Astrocyte (in vitro differentiated cells and primary cell): ENCODE data around the gene PAK4. TPM values are rescaled to one million over a fixed set of nuclear protein-coding genes. Genes with fewer than 3 reads are reported as not detected.

Experiments
- DNase-seq: peaks from one replicate; pipeline ENCODE4 v3.0.0-alpha.2; 2010; ENCODE audit warnings: low read depth
- FAIRE-seq: peaks from 2 replicates; lab custom pipeline; 2011; peaks lifted over from hg19 to GRCh38; lab: Jason Lieb, UNC
- H2AFZ ChIP-seq: 2 replicates; pipeline ENCODE4 v1.6.0; 2012; ENCODE audit warnings: low read depth, low read length, inconsistent platforms
- H3K27ac ChIP-seq: 2 replicates; pipeline ENCODE4 v1.5.1; 2011; ENCODE audit warnings: low read depth, low read length, inconsistent platforms
- H3K27me3 ChIP-seq: 2 replicates; pipeline ENCODE4 v1.6.0; 2011; ENCODE audit warnings: low read length, inconsistent platforms; ENCODE audit not compliant: insufficient read depth
- H3K36me3 ChIP-seq: 2 replicates; pipeline ENCODE4 v1.5.1; 2011; ENCODE audit warnings: low read length, inconsistent platforms; ENCODE audit not compliant: insufficient read depth
- H3K4me1 ChIP-seq: 2 replicates; pipeline ENCODE4 v1.5.1; 2011; ENCODE audit warnings: low read length, inconsistent platforms; ENCODE audit not compliant: insufficient read depth
- H3K4me2 ChIP-seq: 2 replicates; pipeline ENCODE4 v1.6.0; 2012; ENCODE audit warnings: low read length, inconsistent platforms
- H3K4me3 ChIP-seq: 2 replicates; pipeline ENCODE4 v1.5.1; 2011; ENCODE audit warnings: low read depth, mild to moderate bottlenecking, low read length, inconsistent platforms; ENCODE audit not compliant: insufficient read depth
- H3K79me2 ChIP-seq: 2 replicates; pipeline ENCODE4 v1.6.0; 2012; ENCODE audit warnings: mild to moderate bottlenecking, low read length, inconsistent platforms; ENCODE audit not compliant: insufficient read depth
- H3K9ac ChIP-seq: 2 replicates; pipeline ENCODE4 v1.6.0; 2012; ENCODE audit warnings: mild to moderate bottlenecking, low read length, inconsistent platforms
- H3K9me3 ChIP-seq: 2 replicates; pipeline ENCODE4 v1.5.1; 2012; ENCODE audit warnings: low read depth, mild to moderate bottlenecking, low read length, inconsistent platforms; ENCODE audit not compliant: insufficient read depth
- H4K20me1 ChIP-seq: 2 replicates; pipeline ENCODE4 v1.6.0; 2012; ENCODE audit warnings: low read length, inconsistent platforms; ENCODE audit not compliant: insufficient read depth
- H3K27ac Mint-ChIP-seq: one replicate; pipeline ENCODE4 v1.8.0; 2021; ENCODE audit warnings: mild to moderate bottlenecking, mixed read lengths; ENCODE audit not compliant: unreplicated experiment
- H3K27me3 Mint-ChIP-seq: one replicate; pipeline ENCODE4 v1.8.0; 2021; ENCODE audit warnings: low read depth, mixed read lengths; ENCODE audit not compliant: unreplicated experiment
- H3K36me3 Mint-ChIP-seq: one replicate; pipeline ENCODE4 v1.8.0; 2021; ENCODE audit warnings: low read depth, mixed read lengths; ENCODE audit not compliant: unreplicated experiment
- H3K4me1 Mint-ChIP-seq: one replicate; pipeline ENCODE4 v1.8.0; 2021; ENCODE audit warnings: low read depth, mixed read lengths; ENCODE audit not compliant: unreplicated experiment
- H3K4me3 Mint-ChIP-seq: one replicate; pipeline ENCODE4 v1.8.0; 2021; ENCODE audit warnings: mild to moderate bottlenecking, moderate library complexity, mixed read lengths; ENCODE audit not compliant: unreplicated experiment
- H3K9me3 Mint-ChIP-seq: one replicate; pipeline ENCODE4 v1.8.0; 2021; ENCODE audit warnings: mild to moderate bottlenecking, mixed read lengths; ENCODE audit not compliant: unreplicated experiment
- EZH2 ChIP-seq: IDR thresholded peaks from 2 replicates; pipeline ENCODE4 v1.6.1; 2012; ENCODE audit warnings: mild to moderate bottlenecking, low read length, inconsistent platforms; ENCODE audit not compliant: insufficient read depth
- total RNA-seq: library from RNA; stranded (reverse); gene quantifications from 2 replicates; pipeline ENCODE4 v1.2.1, GENCODE V29; 2021
- TF ChIP-seq, protein P1 (sequence below): IDR thresholded peaks from 2 replicates; pipeline ENCODE4 v1.5.1; 2011; ENCODE audit warnings: low read depth, mild to moderate bottlenecking, inconsistent platforms, low read length, moderate library complexity; ENCODE audit not compliant: insufficient read depth

The PAK4 gene
- total RNA-seq, 1 donor from 2014 or later = 48.0 TPM

DNA sequence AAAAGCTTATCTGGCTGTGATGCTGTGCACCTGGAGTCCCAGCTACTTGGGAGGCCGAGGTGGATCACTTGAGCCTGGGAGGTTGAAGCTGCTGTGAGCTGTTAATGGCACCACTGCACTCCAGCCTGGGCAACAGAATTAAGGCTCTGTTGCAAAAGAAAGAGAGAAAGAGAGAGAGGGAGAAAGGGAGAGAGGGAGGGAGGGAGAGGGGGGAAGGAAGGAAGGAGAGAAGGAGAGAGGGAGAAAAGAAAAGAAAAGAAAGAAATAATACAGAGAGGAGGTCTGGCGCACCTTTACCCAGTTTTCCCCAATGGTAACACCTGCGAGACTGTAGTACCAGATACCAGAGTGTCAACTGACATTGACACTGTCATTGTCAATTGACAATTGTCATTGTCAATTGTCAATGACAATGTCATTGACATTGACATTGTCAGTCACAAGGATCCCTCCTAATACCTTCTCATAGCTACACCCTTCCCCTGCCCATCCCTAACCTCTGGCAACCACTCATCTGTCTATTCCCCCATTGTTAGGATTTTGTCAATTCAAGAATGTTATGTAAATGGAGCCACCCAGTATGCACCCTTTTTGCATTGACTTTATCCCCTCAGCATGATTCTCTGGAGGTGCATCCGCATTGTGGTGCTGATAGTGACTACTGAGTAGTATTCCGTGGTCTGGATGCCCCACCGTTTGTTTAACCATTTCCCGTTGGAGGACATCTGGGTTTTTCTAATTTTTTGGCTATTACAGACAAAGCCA, 21.3 kb downstream of the PAK4 start:
- no peak overlapping the region for H3K27ac Mint-ChIP-seq
- H3K9me3 Mint-ChIP-seq = peaks cover 4% of the 10 kb centered on the region
- H4K20me1 ChIP-seq = peaks cover 76% of the 10 kb centered on the region
- no peak overlapping the region for H3K4me3 ChIP-seq
- peaks cover 22% of the 10 kb centered on the region for H3K4me1 Mint-ChIP-seq
- peaks cover 6% of the 10 kb centered on the region for H3K36me3 Mint-ChIP-seq
- no peaks in the 10 kb centered on the region for H3K36me3 ChIP-seq
- no peak overlapping the region for H3K9ac ChIP-seq
- H3K4me2 ChIP-seq = no peak overlapping the region
- no peak overlapping the region for H2AFZ ChIP-seq
- no peak for DNase-seq
- no peaks in the 10 kb centered on the region for H3K27me3 ChIP-seq
- H3K27ac ChIP-seq = no peak overlapping the region
- peaks cover 5% of the 10 kb centered on the region for H3K4me1 ChIP-seq
- peaks cover 74% of the 10 kb centered on the region for H3K79me2 ChIP-seq
- H3K9me3 ChIP-seq = no peaks in the 10 kb centered on the region
- no peaks in the 10 kb centered on the region for H3K27me3 Mint-ChIP-seq
- TF ChIP-seq EZH2 = no peak
- TF ChIP-seq, protein P1, sequence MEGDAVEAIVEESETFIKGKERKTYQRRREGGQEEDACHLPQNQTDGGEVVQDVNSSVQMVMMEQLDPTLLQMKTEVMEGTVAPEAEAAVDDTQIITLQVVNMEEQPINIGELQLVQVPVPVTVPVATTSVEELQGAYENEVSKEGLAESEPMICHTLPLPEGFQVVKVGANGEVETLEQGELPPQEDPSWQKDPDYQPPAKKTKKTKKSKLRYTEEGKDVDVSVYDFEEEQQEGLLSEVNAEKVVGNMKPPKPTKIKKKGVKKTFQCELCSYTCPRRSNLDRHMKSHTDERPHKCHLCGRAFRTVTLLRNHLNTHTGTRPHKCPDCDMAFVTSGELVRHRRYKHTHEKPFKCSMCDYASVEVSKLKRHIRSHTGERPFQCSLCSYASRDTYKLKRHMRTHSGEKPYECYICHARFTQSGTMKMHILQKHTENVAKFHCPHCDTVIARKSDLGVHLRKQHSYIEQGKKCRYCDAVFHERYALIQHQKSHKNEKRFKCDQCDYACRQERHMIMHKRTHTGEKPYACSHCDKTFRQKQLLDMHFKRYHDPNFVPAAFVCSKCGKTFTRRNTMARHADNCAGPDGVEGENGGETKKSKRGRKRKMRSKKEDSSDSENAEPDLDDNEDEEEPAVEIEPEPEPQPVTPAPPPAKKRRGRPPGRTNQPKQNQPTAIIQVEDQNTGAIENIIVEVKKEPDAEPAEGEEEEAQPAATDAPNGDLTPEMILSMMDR = no peak
- FAIRE-seq = no peak
- no peak overlapping the region for H3K4me3 Mint-ChIP-seq

DNA sequence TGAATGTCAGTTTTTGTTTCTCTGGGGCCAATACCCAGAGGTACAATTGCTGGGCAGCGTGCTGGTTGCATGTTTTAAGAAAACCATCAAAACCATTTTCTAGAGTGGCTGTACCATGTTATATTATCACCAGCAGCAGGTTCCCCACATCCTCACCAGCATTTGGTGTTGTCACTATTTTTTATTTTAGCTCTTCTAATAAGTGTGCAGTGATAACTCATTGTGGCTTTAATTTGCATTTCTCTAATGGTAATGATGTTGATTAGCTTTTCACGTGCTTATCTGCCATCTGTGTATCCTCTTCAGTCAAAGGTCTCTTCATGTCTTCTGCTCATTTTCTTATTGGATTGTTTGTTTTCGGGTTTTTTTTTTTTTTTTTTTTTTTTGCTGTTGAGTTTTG, 21.9 kb downstream of the PAK4 start:
- no peak overlapping the region for H3K9ac ChIP-seq
- no peaks in the 10 kb centered on the region for H3K27me3 ChIP-seq
- peaks cover 22% of the 10 kb centered on the region for H3K4me1 Mint-ChIP-seq
- H3K27me3 Mint-ChIP-seq = no peaks in the 10 kb centered on the region
- TF ChIP-seq, protein P1 = no peak
- TF ChIP-seq EZH2 = no peak
- FAIRE-seq (no peak), DNase-seq (no peak)
- no peak overlapping the region for H3K4me3 ChIP-seq
- no peak overlapping the region for H3K27ac ChIP-seq
- no peak overlapping the region for H3K4me3 Mint-ChIP-seq
- peaks cover 76% of the 10 kb centered on the region for H4K20me1 ChIP-seq
- H3K4me1 ChIP-seq = peaks cover 5% of the 10 kb centered on the region
- no peaks in the 10 kb centered on the region for H3K36me3 ChIP-seq
- H3K36me3 Mint-ChIP-seq = peaks cover 9% of the 10 kb centered on the region
- H3K4me2 ChIP-seq = no peak overlapping the region
- no peak overlapping the region for H2AFZ ChIP-seq
- H3K9me3 Mint-ChIP-seq = peaks cover 4% of the 10 kb centered on the region
- no peaks in the 10 kb centered on the region for H3K9me3 ChIP-seq
- H3K79me2 ChIP-seq = peaks cover 68% of the 10 kb centered on the region
- no peak overlapping the region for H3K27ac Mint-ChIP-seq

DNA sequence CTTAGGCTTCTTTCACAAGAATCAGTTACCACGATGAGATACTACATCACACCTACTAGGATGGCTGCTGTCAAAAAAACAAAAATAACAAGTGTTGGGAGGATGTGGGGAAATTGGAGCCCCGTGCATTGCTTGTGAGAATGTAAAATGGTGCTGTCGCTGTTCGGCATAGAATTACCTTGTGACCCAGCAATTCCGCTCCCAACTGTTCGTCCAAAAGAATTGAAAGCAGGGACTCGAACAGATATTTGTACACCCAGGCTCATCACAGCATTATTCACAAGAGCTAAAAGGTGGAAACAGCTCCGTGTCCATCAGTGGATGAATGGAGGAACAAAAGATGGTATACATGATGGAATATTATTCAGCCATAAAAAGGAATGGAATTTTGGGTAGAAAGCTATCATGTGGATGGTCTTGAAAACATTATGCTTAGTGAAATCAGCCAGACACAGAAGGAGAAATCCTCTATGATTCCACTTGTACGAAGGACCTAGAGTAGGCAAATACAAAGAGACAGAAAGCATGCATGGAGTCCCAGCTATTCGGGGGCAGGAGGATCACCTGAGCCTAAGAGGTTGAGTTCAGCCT, 23.4 kb downstream of the PAK4 start:
- FAIRE-seq = no peak

More for the DNA sequence above, 23.4 kb downstream of the PAK4 start:
- Histone ChIP-seq H2AFZ (no peak overlapping the region), H3K27ac (no peak overlapping the region), H4K20me1 (peaks cover 70% of the 10 kb centered on the region), H3K36me3 (no peaks in the 10 kb centered on the region), H3K4me1 (peaks cover 5% of the 10 kb centered on the region), H3K9me3 (no peaks in the 10 kb centered on the region), H3K4me3 (no peak overlapping the region), H3K9ac (no peak overlapping the region), H3K27me3 (no peaks in the 10 kb centered on the region), H3K79me2 (peaks cover 60% of the 10 kb centered on the region), H3K4me2 (no peak overlapping the region)
- DNase-seq = no peak
- H3K4me3 Mint-ChIP-seq = no peak overlapping the region
- no peak overlapping the region for H3K27ac Mint-ChIP-seq
- peaks cover 4% of the 10 kb centered on the region for H3K9me3 Mint-ChIP-seq
- no peaks in the 10 kb centered on the region for H3K27me3 Mint-ChIP-seq
- TF ChIP-seq EZH2 = no peak
- TF ChIP-seq, protein P1 = no peak
- H3K4me1 Mint-ChIP-seq = peaks cover 20% of the 10 kb centered on the region
- H3K36me3 Mint-ChIP-seq = peaks cover 11% of the 10 kb centered on the region
